Activated CD8-positive, alpha-beta memory T cell treated with anti-CD3 and anti-CD28 coated beads, Interleukin-2, amount 50 U/mL, for 24 hours (primary cell): ENCODE data around the gene CDH23.

ENCODE experiments used
- DNase-seq: peaks from one replicate; pipeline ENCODE4 v3.0.0-alpha.2; 2020; ENCODE audit errors: extremely low read depth

The CDH23 gene

GRCh38 chr10:71466330-71466729 is 69.6 kb downstream of the CDH23 start:
- DNase-seq: no peak

GRCh38 chr10:71467161-71467560 is 70.4 kb downstream of the CDH23 start:
- no peak for DNase-seq

GRCh38 chr10:71467569-71468362 is 71.0 kb downstream of the CDH23 start:
- DNase-seq: no peak

- no peak for DNase-seq
Observed at GRCh38 chr10:71468363-71469094, 71.8 kb downstream of the CDH23 start.

- no peak for DNase-seq
Observed at GRCh38 chr10:71471006-71471405, 74.3 kb downstream of the CDH23 start.

GRCh38 chr10:71471957-71472365 is 75.2 kb downstream of the CDH23 start:
- DNase-seq: no peak

- no peak for DNase-seq
Observed at GRCh38 chr10:71472466-71472865, 75.7 kb downstream of the CDH23 start.

- DNase-seq: no peak
Observed at GRCh38 chr10:71472912-71473311, 76.2 kb downstream of the CDH23 start.

- DNase-seq: no peak
Observed at GRCh38 chr10:71473671-71474599, 77.2 kb downstream of the CDH23 start.

GRCh38 chr10:71474702-71475242 is 78.1 kb downstream of the CDH23 start:
- no peak for DNase-seq

- no peak for DNase-seq
Observed at GRCh38 chr10:71475243-71475871, 78.6 kb downstream of the CDH23 start.

- no peak for DNase-seq
Observed at GRCh38 chr10:71476228-71477011, 79.7 kb downstream of the CDH23 start.

GRCh38 chr10:71478173-71478572 is 81.5 kb downstream of the CDH23 start:
- DNase-seq: no peak

- DNase-seq: no peak
Observed at GRCh38 chr10:71478813-71479365, 82.2 kb downstream of the CDH23 start.

- DNase-seq: no peak
Observed at GRCh38 chr10:71479831-71480230, 83.1 kb downstream of the CDH23 start.

- no peak for DNase-seq
Observed at GRCh38 chr10:71480662-71481061, 83.9 kb downstream of the CDH23 start.

GRCh38 chr10:71481746-71482410 is 85.2 kb downstream of the CDH23 start:
- DNase-seq: no peak

GRCh38 chr10:71482620-71483019 is 85.9 kb downstream of the CDH23 start:
- no peak for DNase-seq

GRCh38 chr10:71483135-71483534 is 86.4 kb downstream of the CDH23 start:
- DNase-seq: no peak
